Astrocyte of the hippocampus (primary cell): ENCODE data around the gene SNRNP70.

ENCODE experiments used
- DNase-seq: peaks from one replicate; pipeline ENCODE4 v3.0.0; 2011; ENCODE audit warnings: low read depth, low spot score

The SNRNP70 gene

GRCh38 chr19:49064029-49064629 lies 21.1 kb upstream of the SNRNP70 start:
- DNase-seq = no peak

GRCh38 chr19:49064768-49065611 lies 20.3 kb upstream of the SNRNP70 start, which contains the start of gene NTF4:
Gene NTF4 (minus strand): TSS chr19:49064818. CDS start chr19:49061997, 2,821 bp downstream.
- DNase-seq = peak; percentile 79

GRCh38 chr19:49065905-49066512 lies 19.2 kb upstream of the SNRNP70 start:
- DNase-seq = no peak

GRCh38 chr19:49067554-49067953 lies 17.7 kb upstream of the SNRNP70 start:
- no peak for DNase-seq

- peak; percentile 28 for DNase-seq
Observed at GRCh38 chr19:49069026-49069425, 16.2 kb upstream of the SNRNP70 start.

- DNase-seq = no peak
Observed at GRCh38 chr19:49070416-49070815, 14.8 kb upstream of the SNRNP70 start.

GRCh38 chr19:49071860-49072547 lies 13.2 kb upstream of the SNRNP70 start:
- DNase-seq = peak; percentile 60

- DNase-seq = peak; percentile 28
Observed at GRCh38 chr19:49073514-49074378, 11.5 kb upstream of the SNRNP70 start.

GRCh38 chr19:49074869-49075268 lies 10.4 kb upstream of the SNRNP70 start:
- DNase-seq = peak; percentile 82

- DNase-seq = no peak
Observed at GRCh38 chr19:49080392-49080791, 4.9 kb upstream of the SNRNP70 start.

GRCh38 chr19:49081273-49081672 lies 4.0 kb upstream of the SNRNP70 start:
- DNase-seq = no peak

GRCh38 chr19:49084206-49085019 lies 838 bp upstream of the SNRNP70 start:
- no peak for DNase-seq

- DNase-seq = no peak
Observed at GRCh38 chr19:49085868-49086232, 599 bp downstream of the SNRNP70 start.

- no peak for DNase-seq
Observed at GRCh38 chr19:49086296-49086695, 1.0 kb downstream of the SNRNP70 start.

- no peak for DNase-seq
Observed at GRCh38 chr19:49091391-49092038, 6.3 kb downstream of the SNRNP70 start.

GRCh38 chr19:49092686-49093085 lies 7.4 kb downstream of the SNRNP70 start:
- DNase-seq = no peak

GRCh38 chr19:49094505-49095482 lies 9.5 kb downstream of the SNRNP70 start:
- DNase-seq = peak; percentile 38

- peak; percentile 87 for DNase-seq
Observed at GRCh38 chr19:49097453-49098288, 12.4 kb downstream of the SNRNP70 start.
